CD4-positive, alpha-beta T cell treated with Interleukin-2 at 100 ng/mL for 4 hours (primary cell): Measurements from ENCODE around the gene ASTN2.

Experiments used
- DNase-seq: peaks from one replicate; pipeline ENCODE4 v3.0.0-alpha.2; 2020; ENCODE audit warnings: low spot score

The ASTN2 gene

GRCh38 chr9:117018966-117019617 lies 395.8 kb downstream of the ASTN2 start:
- DNase-seq, result no peak

DNA sequence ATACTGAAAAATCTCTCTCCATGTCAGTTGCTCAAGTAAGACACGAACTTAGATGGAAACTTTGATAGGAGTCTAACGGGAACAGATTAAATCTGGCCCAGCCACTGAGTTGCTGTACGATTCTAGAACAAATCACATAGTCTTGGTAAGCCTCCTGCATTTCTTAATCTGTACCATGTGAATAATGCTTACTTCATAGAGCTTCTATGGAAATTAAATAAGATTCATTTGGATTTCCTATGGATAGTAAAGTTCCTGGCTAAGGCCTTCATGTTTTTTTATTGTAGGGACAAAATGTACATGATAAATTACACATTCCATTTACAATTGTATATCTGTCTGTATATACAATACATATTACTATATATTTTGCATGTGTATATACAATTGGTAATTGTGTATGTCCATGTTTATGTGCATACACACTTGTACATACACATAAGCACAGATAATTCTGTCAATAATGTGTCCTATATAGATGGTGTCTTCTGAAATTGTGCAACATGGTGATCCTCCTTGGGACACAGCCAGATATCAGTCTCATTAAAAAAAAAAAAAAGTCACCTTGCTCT lies 397.4 kb downstream of the ASTN2 start:
- DNase-seq, result no peak

DNA sequence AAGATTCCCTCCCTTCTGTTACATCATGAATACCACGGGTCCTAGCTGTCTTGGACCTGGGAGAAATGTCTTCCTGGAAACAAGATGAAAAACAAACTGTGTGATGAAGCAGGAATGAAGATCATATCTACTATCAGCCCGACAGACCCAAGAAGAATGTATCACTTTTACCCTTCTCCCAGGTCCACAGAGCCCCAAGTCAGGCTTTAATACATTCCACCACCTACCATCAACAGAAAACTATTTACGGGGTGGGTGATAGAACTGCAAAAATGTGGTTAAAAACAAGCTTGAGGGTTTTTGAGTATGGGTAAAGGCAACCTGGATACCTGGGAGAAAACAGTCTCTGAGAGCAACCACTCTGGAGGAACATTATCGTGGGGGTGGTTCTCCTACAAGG lies 400.8 kb downstream of the ASTN2 start:
- DNase-seq, result no peak

- no peak for DNase-seq
Observed at GRCh38 chr9:117013440-117013995, 401.3 kb downstream of the ASTN2 start.

- no peak for DNase-seq
Observed at GRCh38 chr9:117010061-117010460, 404.8 kb downstream of the ASTN2 start.

- DNase-seq, result no peak
Observed at GRCh38 chr9:117008876-117009275, 406.0 kb downstream of the ASTN2 start.

GRCh38 chr9:117008461-117008860 lies 406.4 kb downstream of the ASTN2 start:
- DNase-seq, result no peak

GRCh38 chr9:117002686-117003085 lies 412.2 kb downstream of the ASTN2 start:
- no peak for DNase-seq

DNA sequence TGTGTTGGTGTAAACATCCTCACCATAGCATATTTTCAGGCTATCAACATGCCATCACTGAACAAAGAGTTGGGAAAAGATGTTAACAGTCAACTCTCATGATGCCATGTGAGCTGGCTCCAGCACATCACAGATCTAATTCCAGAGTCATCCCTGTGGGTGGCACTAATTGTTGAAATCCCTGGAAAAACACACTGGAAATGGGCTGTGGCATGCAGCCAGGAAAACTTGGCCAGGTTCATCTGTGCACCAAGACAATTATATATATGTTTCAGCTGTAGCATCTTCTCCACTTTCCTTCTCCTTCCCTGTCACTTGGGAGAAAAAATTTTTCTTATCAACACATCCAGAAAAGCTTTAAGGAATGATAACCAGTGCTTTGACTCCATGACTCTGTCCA lies 414.0 kb downstream of the ASTN2 start:
- no peak for DNase-seq

GRCh38 chr9:117000196-117000723 lies 414.6 kb downstream of the ASTN2 start:
- no peak for DNase-seq

DNA sequence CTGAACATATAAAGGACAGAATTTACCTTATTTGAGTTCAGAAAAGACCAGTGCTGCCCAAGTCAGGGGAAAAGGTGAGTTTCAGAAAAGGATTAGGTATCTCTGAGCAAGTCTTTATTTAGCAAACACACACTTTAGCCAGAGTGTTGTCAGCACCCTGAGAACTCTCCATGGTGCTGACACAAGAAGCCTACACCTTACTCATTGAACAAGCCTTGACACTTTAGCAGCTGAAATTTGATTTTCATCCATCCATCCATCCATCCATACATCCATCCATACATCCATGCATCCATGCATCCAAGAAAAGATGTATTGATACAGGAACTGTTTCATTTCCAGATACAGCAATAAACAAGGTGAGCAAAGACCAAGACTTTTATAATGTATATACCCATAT lies 416.6 kb downstream of the ASTN2 start:
- DNase-seq, result no peak

GRCh38 chr9:116992865-116993264 lies 422.0 kb downstream of the ASTN2 start:
- DNase-seq, result no peak

GRCh38 chr9:116991051-116991450 lies 423.8 kb downstream of the ASTN2 start:
- no peak for DNase-seq

GRCh38 chr9:116990592-116990991 lies 424.3 kb downstream of the ASTN2 start:
- no peak for DNase-seq

DNA sequence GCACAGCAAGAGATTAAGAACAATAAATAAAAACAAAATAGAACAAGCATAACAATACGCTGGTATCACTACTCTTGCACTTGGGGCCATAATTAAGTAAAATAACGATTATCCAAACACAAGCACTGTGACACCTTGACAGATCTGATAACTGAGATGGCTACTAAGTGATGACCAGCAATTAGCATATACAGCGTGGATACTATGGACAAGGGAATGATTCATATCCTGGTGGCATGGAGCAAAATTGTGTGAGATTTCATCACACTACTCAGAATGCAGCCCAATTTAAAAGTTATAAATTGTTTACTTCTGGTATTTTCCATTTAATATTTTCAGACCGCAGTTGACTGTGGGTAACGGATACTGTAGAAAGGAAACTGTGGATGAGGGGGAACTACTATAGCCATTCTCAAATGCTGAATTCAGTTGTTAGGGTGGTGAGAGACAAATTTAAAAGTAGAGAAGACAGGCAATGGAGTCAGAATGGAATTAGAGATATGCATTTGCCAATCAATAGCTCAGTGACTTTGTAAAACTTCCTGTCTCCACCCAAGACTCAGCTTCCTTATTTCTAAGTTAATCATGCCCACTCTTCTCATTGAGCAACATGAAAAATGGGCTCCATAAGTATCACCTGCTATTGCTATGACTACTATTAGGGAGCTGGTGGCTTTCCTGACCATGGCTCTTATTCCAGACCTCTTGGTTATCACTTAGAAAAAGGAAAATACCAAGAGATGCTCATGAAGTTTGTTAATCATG lies 427.0 kb downstream of the ASTN2 start:
- no peak for DNase-seq

- DNase-seq, result no peak
Observed at GRCh38 chr9:116986015-116986414, 428.8 kb downstream of the ASTN2 start.

- DNase-seq, result no peak
Observed at GRCh38 chr9:116985596-116985995, 429.3 kb downstream of the ASTN2 start.

- DNase-seq, result no peak
Observed at GRCh38 chr9:116984111-116984510, 430.7 kb downstream of the ASTN2 start.

- DNase-seq, result no peak
Observed at GRCh38 chr9:116980582-116981120, 434.2 kb downstream of the ASTN2 start.

- no peak for DNase-seq
Observed at GRCh38 chr9:116979456-116979855, 435.4 kb downstream of the ASTN2 start.

DNA sequence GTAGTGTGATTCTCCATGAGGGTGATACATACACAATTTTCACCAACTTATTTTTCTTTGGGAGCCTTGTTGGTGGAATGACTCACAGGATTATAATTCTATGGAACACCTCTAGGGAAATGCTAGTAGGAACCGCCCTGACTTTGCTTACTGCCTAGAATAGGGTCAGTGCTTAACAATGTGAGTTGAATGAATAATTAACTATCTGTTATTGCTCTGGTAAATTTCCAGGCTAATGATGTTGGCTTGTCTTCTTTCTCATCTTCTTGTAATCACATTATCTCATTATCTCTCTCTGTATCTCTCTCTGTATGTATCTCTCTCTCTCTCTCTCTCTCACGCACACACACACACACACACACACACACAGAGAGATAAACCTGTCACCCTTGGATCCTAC lies 436.7 kb downstream of the ASTN2 start:
- no peak for DNase-seq

GRCh38 chr9:116975126-116975525 lies 439.7 kb downstream of the ASTN2 start:
- no peak for DNase-seq

DNA sequence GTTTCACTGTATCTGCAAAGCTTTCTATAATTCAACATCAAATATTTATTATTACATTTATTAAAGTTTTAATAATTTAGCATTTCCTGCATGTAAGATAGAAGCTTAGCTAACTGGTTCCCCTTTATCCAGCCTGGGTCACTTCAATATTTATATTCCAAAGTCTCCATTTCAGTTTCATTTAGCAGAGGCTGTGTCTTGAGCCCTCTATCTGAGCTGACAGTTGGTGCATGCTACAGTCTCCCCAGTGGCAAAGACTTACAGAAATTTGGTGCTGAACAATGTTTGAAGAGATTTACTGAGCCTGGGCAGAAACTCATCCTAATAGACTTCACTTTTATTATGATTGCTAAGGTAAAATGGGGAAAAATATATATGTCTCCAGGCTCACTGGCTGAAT lies 448.7 kb downstream of the ASTN2 start:
- no peak for DNase-seq
